Forelimb muscle (tissue), 1 donor: ENCODE data around the gene ADAM15. TPM values are rescaled to one million over a fixed set of nuclear protein-coding genes. Genes with fewer than 3 reads are reported as not detected.

Source experiments
- DNase-seq: peaks from one replicate; pipeline ENCODE4 v3.0.0-alpha.2; 2013; ENCODE audit warnings: low read depth
- polyA plus RNA-seq: library from polyadenylated mRNA; unstranded; fragments of 120-200 nt; gene quantifications from one replicate; pipeline ENCODE4 v1.2.1, GENCODE V29; 2013; ENCODE audit not compliant: insufficient read length

ADAM15 gene
- polyA plus RNA-seq, 1 donor: 57.1 TPM

- no peak for DNase-seq
Observed at GRCh38 chr1:155029513-155030242, 21.4 kb upstream of the ADAM15 start.

- DNase-seq: no peak
Observed at GRCh38 chr1:155030243-155030795, 20.8 kb upstream of the ADAM15 start.

- DNase-seq: no peak
Observed at GRCh38 chr1:155030899-155031298, 20.2 kb upstream of the ADAM15 start.

- no peak for DNase-seq
Observed at GRCh38 chr1:155032886-155033285, 18.2 kb upstream of the ADAM15 start.

GRCh38 chr1:155033524-155033923, 17.6 kb upstream of the ADAM15 start, which contains the start of the genes DCST1 and DCST2:
DCST1 (plus strand) TSS chr1:155033824; CDS start chr1:155034037, 213 bp downstream.
DCST2 (minus strand) TSS chr1:155033781; CDS start chr1:155033701, 80 bp downstream.
- DNase-seq: no peak

GRCh38 chr1:155034318-155035208, 16.6 kb upstream of the ADAM15 start:
- no peak for DNase-seq

- no peak for DNase-seq
Observed at GRCh38 chr1:155035936-155036335, 15.2 kb upstream of the ADAM15 start.

- DNase-seq: no peak
Observed at GRCh38 chr1:155037043-155037442, 14.1 kb upstream of the ADAM15 start.

- DNase-seq: no peak
Observed at GRCh38 chr1:155037851-155038441, 13.2 kb upstream of the ADAM15 start.

- DNase-seq: no peak
Observed at GRCh38 chr1:155038602-155039307, 12.4 kb upstream of the ADAM15 start.

GRCh38 chr1:155039308-155039669, 11.8 kb upstream of the ADAM15 start:
- no peak for DNase-seq

- DNase-seq: no peak
Observed at GRCh38 chr1:155040358-155041093, 10.6 kb upstream of the ADAM15 start.

- no peak for DNase-seq
Observed at GRCh38 chr1:155042789-155043188, 8.3 kb upstream of the ADAM15 start.

- DNase-seq: no peak
Observed at GRCh38 chr1:155043301-155043702, 7.8 kb upstream of the ADAM15 start.

GRCh38 chr1:155043793-155044192, 7.3 kb upstream of the ADAM15 start:
- DNase-seq: no peak

- DNase-seq: no peak
Observed at GRCh38 chr1:155044365-155044764, 6.8 kb upstream of the ADAM15 start.

GRCh38 chr1:155044812-155045657, 6.1 kb upstream of the ADAM15 start:
- DNase-seq: no peak

- no peak for DNase-seq
Observed at GRCh38 chr1:155048449-155049334, 2.4 kb upstream of the ADAM15 start.
